KMS-11 (cell line): ENCODE data around the gene ARHGDIA.

Experiments
- H2AFZ ChIP-seq: fragments of 200-600 bp; sonication (generic); 2 replicates; pipeline ENCODE4 v1.6.1; 2016; ENCODE audit warnings: antibody characterized with exemption, mixed run types, low read depth
- H3K27ac ChIP-seq: fragments of 200-600 bp; sonication (generic); 2 replicates; pipeline ENCODE4 v1.6.1; 2016; ENCODE audit warnings: mild to moderate bottlenecking, mixed run types
- H3K27me3 ChIP-seq: fragments of 200-600 bp; sonication (generic); 2 replicates; pipeline ENCODE4 v1.6.1; 2017; ENCODE audit warnings: mild to moderate bottlenecking, low read depth, mixed run types, moderate library complexity; ENCODE audit not compliant: insufficient read depth
- H3K36me3 ChIP-seq: fragments of 200-600 bp; sonication (generic); 2 replicates; pipeline ENCODE4 v1.6.1; 2017; ENCODE audit warnings: mild to moderate bottlenecking, mixed run types; ENCODE audit not compliant: insufficient read depth
- H3K4me1 ChIP-seq: fragments of 200-600 bp; sonication (generic); 2 replicates; pipeline ENCODE4 v1.6.1; 2016; ENCODE audit warnings: mild to moderate bottlenecking, low read depth, mixed run types; ENCODE audit not compliant: poor library complexity, severe bottlenecking
- H3K4me2 ChIP-seq: fragments of 200-600 bp; sonication (generic); 2 replicates; pipeline ENCODE4 v1.7.0; 2016; ENCODE audit warnings: mild to moderate bottlenecking, mixed run types
- H3K4me3 ChIP-seq: fragments of 200-600 bp; sonication (generic); IDR thresholded peaks from 2 replicates; pipeline ENCODE4 v1.6.1; 2017; ENCODE audit warnings: low read depth, low read length, mixed read lengths; ENCODE audit not compliant: insufficient read depth
- H3K79me2 ChIP-seq: fragments of 200-600 bp; sonication (generic); 2 replicates; pipeline ENCODE4 v1.6.1; 2016; ENCODE audit warnings: low read depth, mixed run types; ENCODE audit not compliant: insufficient read depth
- H3K9ac ChIP-seq: fragments of 200-600 bp; sonication (generic); 2 replicates; pipeline ENCODE4 v1.6.1; 2016; ENCODE audit warnings: mild to moderate bottlenecking, mixed run types
- H4K20me1 ChIP-seq: fragments of 200-600 bp; sonication (generic); 2 replicates; pipeline ENCODE4 v1.6.1; 2016; ENCODE audit warnings: mild to moderate bottlenecking, mixed run types; ENCODE audit not compliant: insufficient read depth
- CTCF ChIP-seq: fragments of 200-600 bp; sonication (generic); conservative IDR thresholded peaks from 2 replicates; pipeline ENCODE4 v1.6.1; 2017; ENCODE audit warnings: low read depth, mild to moderate bottlenecking, antibody characterized with exemption, low read length, moderate library complexity, mixed read lengths

ARHGDIA gene

GRCh38 chr17:81867170-81867990, 3.8 kb downstream of the ARHGDIA start:
- H3K36me3 ChIP-seq, result no peaks in the 10 kb centered on the region
- no peaks in the 10 kb centered on the region for H3K27me3 ChIP-seq
- H2AFZ ChIP-seq, result no peak overlapping the region
- no peak for TF ChIP-seq CTCF
- peak overlapping the region; percentile 39 for H3K27ac ChIP-seq
- H3K4me3 ChIP-seq, result no peak overlapping the region
- no peak overlapping the region for H3K9ac ChIP-seq
- H3K79me2 ChIP-seq, result peaks cover 53% of the 10 kb centered on the region
- no peak overlapping the region for H3K4me2 ChIP-seq
- peaks cover 58% of the 10 kb centered on the region for H3K4me1 ChIP-seq
- H4K20me1 ChIP-seq, result no peaks in the 10 kb centered on the region

- H3K4me1 ChIP-seq, result peaks cover 57% of the 10 kb centered on the region
- H3K9ac ChIP-seq, result no peak overlapping the region
- peak overlapping the region; percentile 12; the same call in 1 of the 2 replicates for H3K27ac ChIP-seq
- no peaks in the 10 kb centered on the region for H3K36me3 ChIP-seq
- H3K4me2 ChIP-seq, result no peak overlapping the region
- H3K79me2 ChIP-seq, result peaks cover 52% of the 10 kb centered on the region
- no peaks in the 10 kb centered on the region for H4K20me1 ChIP-seq
- no peak overlapping the region for H3K4me3 ChIP-seq
- no peak overlapping the region for H2AFZ ChIP-seq
- TF ChIP-seq CTCF, result no peak
- no peaks in the 10 kb centered on the region for H3K27me3 ChIP-seq
Observed at GRCh38 chr17:81866440-81867169, 4.5 kb downstream of the ARHGDIA start.

GRCh38 chr17:81865733-81866439, 5.3 kb downstream of the ARHGDIA start:
- no peak for TF ChIP-seq CTCF
- no peak overlapping the region for H3K4me3 ChIP-seq
- no peaks in the 10 kb centered on the region for H3K27me3 ChIP-seq
- no peak overlapping the region; the same call in 1 of the 2 replicates for H3K9ac ChIP-seq
- H2AFZ ChIP-seq, result no peak overlapping the region
- peak overlapping the region; percentile 12; the same call in 1 of the 2 replicates for H3K27ac ChIP-seq
- H4K20me1 ChIP-seq, result no peaks in the 10 kb centered on the region
- H3K4me2 ChIP-seq, result no peak overlapping the region
- peaks cover 57% of the 10 kb centered on the region for H3K4me1 ChIP-seq
- peaks cover 52% of the 10 kb centered on the region for H3K79me2 ChIP-seq
- H3K36me3 ChIP-seq, result no peaks in the 10 kb centered on the region

GRCh38 chr17:81865358-81865732, 5.8 kb downstream of the ARHGDIA start:
- Histone ChIP-seq H3K27ac (no peak overlapping the region; the same call in 1 of the 2 replicates), H3K4me1 (peaks cover 57% of the 10 kb centered on the region), H3K79me2 (peaks cover 48% of the 10 kb centered on the region), H4K20me1 (no peaks in the 10 kb centered on the region), H3K4me3 (no peak overlapping the region), H3K4me2 (no peak overlapping the region), H3K9ac (no peak overlapping the region; the same call in 1 of the 2 replicates), H3K27me3 (no peaks in the 10 kb centered on the region), H2AFZ (no peak overlapping the region), H3K36me3 (no peaks in the 10 kb centered on the region)
- no peak for TF ChIP-seq CTCF
